ENCODE data around the gene PGD.

GRCh38 chr1:10380594-10381275 is 18.1 kb upstream of the PGD start:
- TF ChIP-seq, protein P1, sequence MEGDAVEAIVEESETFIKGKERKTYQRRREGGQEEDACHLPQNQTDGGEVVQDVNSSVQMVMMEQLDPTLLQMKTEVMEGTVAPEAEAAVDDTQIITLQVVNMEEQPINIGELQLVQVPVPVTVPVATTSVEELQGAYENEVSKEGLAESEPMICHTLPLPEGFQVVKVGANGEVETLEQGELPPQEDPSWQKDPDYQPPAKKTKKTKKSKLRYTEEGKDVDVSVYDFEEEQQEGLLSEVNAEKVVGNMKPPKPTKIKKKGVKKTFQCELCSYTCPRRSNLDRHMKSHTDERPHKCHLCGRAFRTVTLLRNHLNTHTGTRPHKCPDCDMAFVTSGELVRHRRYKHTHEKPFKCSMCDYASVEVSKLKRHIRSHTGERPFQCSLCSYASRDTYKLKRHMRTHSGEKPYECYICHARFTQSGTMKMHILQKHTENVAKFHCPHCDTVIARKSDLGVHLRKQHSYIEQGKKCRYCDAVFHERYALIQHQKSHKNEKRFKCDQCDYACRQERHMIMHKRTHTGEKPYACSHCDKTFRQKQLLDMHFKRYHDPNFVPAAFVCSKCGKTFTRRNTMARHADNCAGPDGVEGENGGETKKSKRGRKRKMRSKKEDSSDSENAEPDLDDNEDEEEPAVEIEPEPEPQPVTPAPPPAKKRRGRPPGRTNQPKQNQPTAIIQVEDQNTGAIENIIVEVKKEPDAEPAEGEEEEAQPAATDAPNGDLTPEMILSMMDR (IDR thresholded peaks at IDR 0.05), result no peak
- TF ChIP-seq EZH2 (IDR thresholded peaks at IDR 0.05) (no peak), EZH2phosphoT487 (IDR thresholded peaks at IDR 0.05) (no peak)
